IMR-90 (cell line): Measurements from ENCODE around the gene UBE2B. TPM values are rescaled to one million over a fixed set of nuclear protein-coding genes. Genes with fewer than 3 reads are reported as not detected.

ENCODE experiments used
- ATAC-seq: fragments of 200-7000 bp; cut with Tn5 transposase; 2 replicates; pipeline ENCODE4 v1.9.1; 2020; ENCODE audit warnings: low read depth, mild to moderate bottlenecking, moderate library complexity
- BruUV-seq: library from RNA; stranded (reverse); fragments of 400-500 nt; replicated peaks from 2 replicates; lab custom pipeline; 2021; lab: Mats Ljungman, UMichigan
- CTCF ChIA-PET: fragments of 300-600 bp; formaldehyde crosslinking; extraction: SDS; loops from one replicate; lab custom pipeline; 2021; ENCODE audit warnings: antibody characterized with exemption; lab: Yijun Ruan, JAX
- POLR2A ChIA-PET: fragments of 300-600 bp; sonication (Branson Sonifier 250); formaldehyde crosslinking; loops from one replicate; lab custom pipeline; 2022; ENCODE audit warnings: antibody characterized with exemption; ENCODE audit not compliant: unreplicated experiment; lab: Charles Lee
- DNase-seq: peaks from one replicate; pipeline ENCODE4 v3.0.0; 2013
- H2AFZ ChIP-seq: replicated peaks from 2 replicates; pipeline ENCODE3; 2013; ENCODE audit warnings: low read length, mild to moderate bottlenecking; ENCODE audit not compliant: poor library complexity
- H2AK5ac ChIP-seq: 2 replicates; pipeline ENCODE4 v1.6.1; 2013; ENCODE audit warnings: low read depth, low read length, inconsistent platforms
- H2AK9ac ChIP-seq: replicated peaks from 2 replicates; pipeline ENCODE3; 2013; ENCODE audit warnings: mild to moderate bottlenecking, low read depth, low read length, moderate library complexity; ENCODE audit not compliant: poor library complexity
- H2BK120ac ChIP-seq: 2 replicates; pipeline ENCODE4 v1.6.1; 2013; ENCODE audit warnings: low read depth, low read length, inconsistent platforms
- H2BK15ac ChIP-seq: 3 replicates; pipeline ENCODE4 v1.6.1; 2013; ENCODE audit warnings: low read depth, low read length, inconsistent platforms
- H2BK20ac ChIP-seq: 2 replicates; pipeline ENCODE4 v1.6.1; 2013; ENCODE audit warnings: low read depth, mild to moderate bottlenecking, inconsistent platforms, low read length, moderate library complexity
- H2BK5ac ChIP-seq: 2 replicates; pipeline ENCODE4 v1.6.1; 2013; ENCODE audit warnings: mild to moderate bottlenecking, low read depth, low read length, inconsistent platforms; ENCODE audit not compliant: poor library complexity, severe bottlenecking
- H3K14ac ChIP-seq: replicated peaks from 2 replicates; pipeline ENCODE4 v1.6.1; 2013; ENCODE audit warnings: low read depth, low read length, inconsistent platforms
- H3K18ac ChIP-seq: 2 replicates; pipeline ENCODE4 v1.6.1; 2013; ENCODE audit warnings: low read depth, low read length, control low read depth
- H3K23ac ChIP-seq: 2 replicates; pipeline ENCODE4 v1.6.1; 2013; ENCODE audit warnings: low read depth, low read length, inconsistent platforms
- H3K27ac ChIP-seq: 2 replicates; pipeline ENCODE4 v1.5.1; 2013; ENCODE audit warnings: mild to moderate bottlenecking, control low read depth, low read length; ENCODE audit not compliant: insufficient read depth
- H3K27me3 ChIP-seq: 2 replicates; pipeline ENCODE4 v1.6.1; 2013; ENCODE audit warnings: low read length; ENCODE audit not compliant: control insufficient read depth, insufficient read depth
- H3K36me3 ChIP-seq: 2 replicates; pipeline ENCODE4 v1.6.1; 2013; ENCODE audit warnings: low read length, mixed read lengths; ENCODE audit not compliant: control insufficient read depth, insufficient read depth
- H3K4ac ChIP-seq: 2 replicates; pipeline ENCODE4 v1.6.1; 2013; ENCODE audit warnings: low read depth, low read length, inconsistent platforms
- H3K4me1 ChIP-seq: 2 replicates; pipeline ENCODE4 v1.6.1; 2013; ENCODE audit warnings: low read length, mixed read lengths; ENCODE audit not compliant: control insufficient read depth, insufficient read depth
- H3K4me2 ChIP-seq: 2 replicates; pipeline ENCODE4 v1.6.1; 2013; ENCODE audit warnings: low read depth, mild to moderate bottlenecking, control low read depth, low read length, moderate library complexity
- H3K4me3 ChIP-seq: 2 replicates; pipeline ENCODE4 v1.5.1; 2013; ENCODE audit warnings: low read depth, mild to moderate bottlenecking, control low read depth, low read length, moderate library complexity; ENCODE audit not compliant: insufficient read depth
- H3K56ac ChIP-seq: 2 replicates; pipeline ENCODE4 v1.6.1; 2013; ENCODE audit warnings: low read length, inconsistent platforms; ENCODE audit not compliant: insufficient read depth; ENCODE audit errors: extremely low read depth
- H3K79me1 ChIP-seq, 2 experiments: 2 replicates each; pipeline ENCODE4 v1.6.1; 2013; ENCODE audit warnings: low read length in 2 of 2, inconsistent platforms in 1 of 2, low read depth in 1 of 2
- H3K9ac ChIP-seq: 2 replicates; pipeline ENCODE4 v1.6.1; 2013; ENCODE audit warnings: low read depth, low read length, control low read depth
- H3K9me1 ChIP-seq: 2 replicates; pipeline ENCODE4 v1.6.1; 2013; ENCODE audit warnings: low read length, inconsistent platforms; ENCODE audit not compliant: insufficient read depth
- H3K9me3 ChIP-seq: 2 replicates; pipeline ENCODE4 v1.6.1; 2013; ENCODE audit warnings: low read length; ENCODE audit not compliant: control insufficient read depth, insufficient read depth
- H4K20me1 ChIP-seq: 2 replicates; pipeline ENCODE4 v1.6.1; 2013; ENCODE audit warnings: low read length, inconsistent platforms; ENCODE audit not compliant: insufficient read depth
- H4K5ac ChIP-seq: 2 replicates; pipeline ENCODE4 v1.6.1; 2013; ENCODE audit warnings: mild to moderate bottlenecking, low read depth, low read length, control low read depth
- H4K8ac ChIP-seq, 2 experiments: 2 replicates each; pipeline ENCODE4 v1.6.1; 2013; ENCODE audit warnings: low read depth in 2 of 2, low read length in 2 of 2, control low read depth in 1 of 2, inconsistent platforms in 1 of 2
- H4K91ac ChIP-seq: 2 replicates; pipeline ENCODE4 v1.6.1; 2013; ENCODE audit warnings: low read depth, low read length, inconsistent platforms; ENCODE audit not compliant: insufficient read depth
- BHLHE40 ChIP-seq: fragments of 150-350 bp; IDR thresholded peaks from 2 replicates; pipeline ENCODE4 v1.6.1; 2016; ENCODE audit warnings: mild to moderate bottlenecking, low read depth, low read length
- CEBPB ChIP-seq: IDR thresholded peaks from 2 replicates; pipeline ENCODE4 v1.6.1; 2012; ENCODE audit warnings: low read depth, low read length, improper control_type of control experiment
- CHD1 ChIP-seq: IDR thresholded peaks from 2 replicates; pipeline ENCODE4 v1.6.1; 2012; ENCODE audit warnings: low read depth, low read length, improper control_type of control experiment
- ELK1 ChIP-seq: fragments of 150-350 bp; IDR thresholded peaks from 2 replicates; pipeline ENCODE4 v1.6.1; 2016; ENCODE audit warnings: low read depth, mild to moderate bottlenecking, low read length, moderate library complexity, borderline replicate concordance
- FOS ChIP-seq: fragments of 150-350 bp; IDR thresholded peaks from 2 replicates; pipeline ENCODE4 v1.6.1; 2016; ENCODE audit warnings: low read depth, low read length
- MAFK ChIP-seq: IDR thresholded peaks from 2 replicates; pipeline ENCODE4 v1.6.1; 2012; ENCODE audit warnings: low read depth, low read length, improper control_type of control experiment
- MAZ ChIP-seq: IDR thresholded peaks from 2 replicates; pipeline ENCODE4 v1.6.1; 2012; ENCODE audit warnings: low read depth, mild to moderate bottlenecking, low read length, improper control_type of control experiment, moderate library complexity, borderline replicate concordance
- MXI1 ChIP-seq: IDR thresholded peaks from 2 replicates; pipeline ENCODE4 v1.6.1; 2012; ENCODE audit warnings: low read depth, mild to moderate bottlenecking, low read length, moderate library complexity, borderline replicate concordance
- NFE2L2 ChIP-seq: fragments of 150-350 bp; IDR thresholded peaks from 2 replicates; pipeline ENCODE4 v1.6.1; 2016; ENCODE audit warnings: low read depth, mild to moderate bottlenecking, low read length
- POLR2A ChIP-seq: IDR thresholded peaks from 2 replicates; pipeline ENCODE4 v1.6.1; 2012; ENCODE audit warnings: mild to moderate bottlenecking, low read depth, low read length
- RAD21 ChIP-seq: IDR thresholded peaks from 2 replicates; pipeline ENCODE4 v1.6.1; 2012; ENCODE audit warnings: low read length, improper control_type of control experiment
- RCOR1 ChIP-seq: IDR thresholded peaks from 2 replicates; pipeline ENCODE4 v1.6.1; 2012; ENCODE audit warnings: mild to moderate bottlenecking, low read length, improper control_type of control experiment; ENCODE audit not compliant: insufficient replicate concordance
- RFX5 ChIP-seq: IDR thresholded peaks from 2 replicates; pipeline ENCODE4 v1.8.0; 2012; ENCODE audit warnings: low read depth, mild to moderate bottlenecking, low read length, moderate library complexity
- SMC3 ChIP-seq: fragments of 150-350 bp; IDR thresholded peaks from 2 replicates; pipeline ENCODE4 v1.6.1; 2016; ENCODE audit warnings: low read depth, mild to moderate bottlenecking, antibody characterized with exemption, low read length, moderate library complexity
- WGBS, 2 experiments: methylation state at CpG; one replicate each; pipeline versions ENCODE4 v1.1.5 to v1.1.7; 2013; ENCODE audit warnings: missing lambda C conversion rate in 2 of 2; ENCODE audit not compliant: insufficient read length in 1 of 2; ENCODE audit errors: extremely low coverage in 2 of 2; 5-methylcytosine and 5-hydroxymethylcytosine counted together
- dilution Hi-C: fragments of 300-500 bp; cut with HindIII; formaldehyde crosslinking; loops from one replicate; pipeline ENCODE4 v1.14.3; 2018; ENCODE audit warnings: low sequenced_read_pairs; ENCODE audit not compliant: unreplicated experiment
- in situ Hi-C: fragments of 300-500 bp; cut with MboI; formaldehyde crosslinking; loops from 3 replicates; pipeline ENCODE4 v1.14.3; 2019; ENCODE audit warnings: low sequenced_read_pairs, inconsistent platforms, mixed read lengths
- intact Hi-C: fragments of 100-400 bp; cut with micrococcal nuclease; formaldehyde crosslinking; loops from 2 replicates; pipeline ENCODE4 v1.10.0; 2022
- polyA plus RNA-seq, 3 experiments: library from polyadenylated mRNA; depleted of rRNA; stranded (reverse); fragments of >200 nt; gene quantifications; 2 replicates each; pipeline ENCODE4 v1.2.3, GENCODE V29; 2012; ENCODE audit warnings: low replicate concordance in 1 of 3
- total RNA-seq: library from RNA; depleted of rRNA; stranded (reverse); fragments of >200 nt; gene quantifications from 2 replicates; pipeline ENCODE4 v1.2.3, GENCODE V29; 2012
- TF ChIP-seq, protein P1 (sequence below): fragments of 150-350 bp; IDR thresholded peaks from 2 replicates; pipeline ENCODE4 v1.6.1; 2017; ENCODE audit warnings: mild to moderate bottlenecking, antibody characterized with exemption, low read length, low read depth

The UBE2B gene
- total and polyA plus RNA-seq, 2 of the 4 experiments (the other 2 are of a cell fraction), result 6.3 to 46.0 TPM

DNA sequence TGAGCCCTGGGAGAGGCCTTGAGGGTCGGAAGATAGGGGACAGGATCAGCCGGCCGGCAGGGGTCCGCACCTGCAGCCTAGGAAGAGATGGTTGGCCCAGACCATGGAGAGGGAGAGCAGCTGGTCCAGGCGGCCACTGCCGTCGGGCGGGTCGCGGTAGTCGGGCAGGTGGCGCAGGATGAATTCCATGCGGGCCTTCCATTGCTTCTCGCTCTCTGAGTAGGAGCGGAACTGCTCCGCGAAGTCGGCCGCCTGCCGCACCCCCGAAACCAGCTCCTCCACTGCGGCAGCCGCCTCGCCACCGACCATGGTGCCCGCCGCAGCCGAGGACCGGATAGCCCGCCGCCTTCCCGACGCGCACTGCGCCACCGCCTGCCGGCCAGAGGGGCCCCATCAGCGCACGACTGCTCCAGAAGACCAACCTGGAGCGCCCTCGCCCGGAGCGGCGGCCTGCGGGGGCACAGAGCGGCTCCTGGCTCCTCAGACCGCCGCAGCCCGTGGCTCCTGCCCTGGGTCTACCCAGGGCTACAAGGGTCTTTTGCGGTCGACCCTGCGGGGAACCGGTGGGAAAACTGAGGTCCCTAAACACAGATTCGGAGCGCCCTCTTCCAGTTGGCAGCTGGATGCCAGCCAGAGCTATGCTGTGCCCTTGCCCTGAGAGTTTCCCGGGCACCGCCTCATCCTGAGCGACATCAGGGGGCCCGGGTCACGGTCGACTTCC, 40.3 kb downstream of the UBE2B start, which contains the start of gene CDKN2AIPNL:
Gene CDKN2AIPNL (minus strand): TSS at position 336 of the 721 bp plus-strand sequence. CDS start 27 bp downstream, at position 309.
- Histone ChIP-seq H2AK5ac (peak within 1 kb of the TSS; percentile 91), H3K56ac (peak within 1 kb of the TSS; percentile 92), H3K9me1 (peaks cover 5% of the 10 kb centered on the region), H3K36me3 (peaks cover 4% of the 10 kb centered on the region), H2AFZ (peak within 1 kb of the TSS; percentile 100), H4K8ac (peak within 1 kb of the TSS; percentile 99), H3K27ac (peak within 1 kb of the TSS; percentile 87), H3K18ac (peak within 1 kb of the TSS; percentile 88), H3K9me3 (no peaks in the 10 kb centered on the region), H2BK20ac (peak within 1 kb of the TSS; percentile 91), H3K14ac (peak within 1 kb of the TSS; percentile 99), H2AK9ac (peak within 1 kb of the TSS; percentile 94), H2BK15ac (peak within 1 kb of the TSS; percentile 96; the same call in 2 of the 3 replicates), H2BK120ac (peak within 1 kb of the TSS; percentile 95), H3K4ac (peak within 1 kb of the TSS; percentile 83), H4K5ac (peak within 1 kb of the TSS; percentile 95), H4K20me1 (no peaks in the 10 kb centered on the region; the same call in 1 of the 2 replicates), H2BK5ac (peak within 1 kb of the TSS; percentile 80), H3K27me3 (no peaks in the 10 kb centered on the region), H3K9ac (peak within 1 kb of the TSS; percentile 79), H3K4me3 (peak within 1 kb of the TSS; percentile 71), H3K4me1 (peaks cover 8% of the 10 kb centered on the region), H3K4me2 (peak within 1 kb of the TSS; percentile 95), H3K23ac (peak within 1 kb of the TSS; percentile 96), H4K91ac (peak within 1 kb of the TSS; percentile 95), H3K79me1 (peaks cover 23 to 40% of the 10 kb centered on the region in 2 experiments)
- no TSS peak for BruUV-seq
- WGBS, 2 experiments, result 6% methylated on average over 25 of the region's 61 CpGs; no CpG with 5 or more reads in 1 of the 2 experiments
- dilution Hi-C loops (no loop called here), intact Hi-C loops (loop anchor here (1.0 kb wide), 3 partner anchors 92 to 166 kb away; no protein-coding TSS in a partner anchor), in situ Hi-C loops (loop anchor here (10.0 kb wide), 1 partner anchor 113 kb away; the partner anchor contains the start of gene JADE2)
- DNase-seq, result peak; percentile 80
- peak; percentile 100 for ATAC-seq
- ChIA-PET POLR2A (no interaction called here), CTCF (interaction anchor here (0.7 to 1.5 kb wide), 7 partner anchors 20 to 175 kb away, joined by 3 to 5 read pairs (median 3); no protein-coding TSS in a partner anchor)
- peak; percentile 73; the same call in 1 of the 2 replicates for TF ChIP-seq MXI1
- peak; percentile 63 for TF ChIP-seq RAD21
- peak; percentile 74 for TF ChIP-seq POLR2A
- TF ChIP-seq CHD1, result no peak
- peak; percentile 72 for TF ChIP-seq SMC3
- TF ChIP-seq, protein P1, sequence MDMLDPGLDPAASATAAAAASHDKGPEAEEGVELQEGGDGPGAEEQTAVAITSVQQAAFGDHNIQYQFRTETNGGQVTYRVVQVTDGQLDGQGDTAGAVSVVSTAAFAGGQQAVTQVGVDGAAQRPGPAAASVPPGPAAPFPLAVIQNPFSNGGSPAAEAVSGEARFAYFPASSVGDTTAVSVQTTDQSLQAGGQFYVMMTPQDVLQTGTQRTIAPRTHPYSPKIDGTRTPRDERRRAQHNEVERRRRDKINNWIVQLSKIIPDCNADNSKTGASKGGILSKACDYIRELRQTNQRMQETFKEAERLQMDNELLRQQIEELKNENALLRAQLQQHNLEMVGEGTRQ, result no peak
- no peak for TF ChIP-seq NFE2L2
- no peak for TF ChIP-seq FOS
- peak; percentile 86; the same call in 1 of the 2 replicates for TF ChIP-seq MAZ
- TF ChIP-seq CEBPB, result no peak
- no peak for TF ChIP-seq RFX5
- no peak for TF ChIP-seq BHLHE40
- TF ChIP-seq MAFK, result no peak
- no peak for TF ChIP-seq ELK1
- TF ChIP-seq RCOR1, result no peak
